ENCODE measurements around the gene TMEM151A.
"Not testable (repeated sequence)": the region's sequence is repeated elsewhere in the genome, so short reads cannot be mapped to it uniquely, and the experiment has no call there.

TMEM151A gene

GRCh38 chr11:66315498-66315885 is 23.8 kb downstream of the TMEM151A start:
- DNase-seq (ENCODE audit: low read depth) = no peak
- no peak overlapping the region for H3K4me3 ChIP-seq (ENCODE audit: low read depth, low read length)
- TF ChIP-seq CTCF (IDR thresholded peaks at IDR 0.05; ENCODE audit: low read depth, low read length, missing control alignments) = no peak

GRCh38 chr11:66315921-66316811 is 24.5 kb downstream of the TMEM151A start:
- no peak overlapping the region for H3K4me3 ChIP-seq (ENCODE audit: low read depth, low read length)
- no peak for TF ChIP-seq CTCF (IDR thresholded peaks at IDR 0.05; ENCODE audit: low read depth, low read length, missing control alignments)
- no peak for DNase-seq (ENCODE audit: low read depth)

DNA sequence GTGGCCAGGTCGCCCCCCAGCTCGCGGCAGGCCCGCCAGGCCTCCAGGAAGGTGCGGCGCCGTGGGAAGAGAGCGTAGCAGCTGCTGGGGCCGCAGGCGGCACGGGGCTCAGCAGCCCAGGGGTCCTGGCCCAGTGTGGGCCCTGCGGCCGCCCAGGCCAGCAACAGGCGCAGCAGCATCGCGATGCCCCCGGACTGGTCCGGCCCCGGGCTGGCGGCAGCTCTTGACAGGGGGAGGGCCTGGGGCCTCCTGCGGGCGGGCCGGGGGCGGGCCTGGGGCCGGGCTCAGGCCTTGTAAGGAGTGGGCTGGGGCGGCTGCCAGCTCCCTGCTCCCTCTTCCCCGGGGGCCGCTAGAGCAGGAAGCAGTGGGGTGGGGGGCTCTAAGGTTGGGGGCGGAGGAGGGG is 25.2 kb downstream of the TMEM151A start, which contains the start of gene CD248:
TSS of gene CD248 (minus strand) at position 196 of the 403 bp plus-strand sequence. CDS start at position 179, 17 bp downstream.
- TF ChIP-seq CTCF (IDR thresholded peaks at IDR 0.05; ENCODE audit: low read depth, low read length, missing control alignments) = no peak
- no peak for DNase-seq (ENCODE audit: low read depth)
- H3K4me3 ChIP-seq (ENCODE audit: low read depth, low read length) = no peak within 1 kb of the TSS

- H3K4me3 ChIP-seq (ENCODE audit: low read depth, low read length) = no peak overlapping the region
- no peak for DNase-seq (ENCODE audit: low read depth)
- no peak for TF ChIP-seq CTCF (IDR thresholded peaks at IDR 0.05; ENCODE audit: low read depth, low read length, missing control alignments)
Observed at GRCh38 chr11:66317322-66317722, 25.6 kb downstream of the TMEM151A start.

DNA sequence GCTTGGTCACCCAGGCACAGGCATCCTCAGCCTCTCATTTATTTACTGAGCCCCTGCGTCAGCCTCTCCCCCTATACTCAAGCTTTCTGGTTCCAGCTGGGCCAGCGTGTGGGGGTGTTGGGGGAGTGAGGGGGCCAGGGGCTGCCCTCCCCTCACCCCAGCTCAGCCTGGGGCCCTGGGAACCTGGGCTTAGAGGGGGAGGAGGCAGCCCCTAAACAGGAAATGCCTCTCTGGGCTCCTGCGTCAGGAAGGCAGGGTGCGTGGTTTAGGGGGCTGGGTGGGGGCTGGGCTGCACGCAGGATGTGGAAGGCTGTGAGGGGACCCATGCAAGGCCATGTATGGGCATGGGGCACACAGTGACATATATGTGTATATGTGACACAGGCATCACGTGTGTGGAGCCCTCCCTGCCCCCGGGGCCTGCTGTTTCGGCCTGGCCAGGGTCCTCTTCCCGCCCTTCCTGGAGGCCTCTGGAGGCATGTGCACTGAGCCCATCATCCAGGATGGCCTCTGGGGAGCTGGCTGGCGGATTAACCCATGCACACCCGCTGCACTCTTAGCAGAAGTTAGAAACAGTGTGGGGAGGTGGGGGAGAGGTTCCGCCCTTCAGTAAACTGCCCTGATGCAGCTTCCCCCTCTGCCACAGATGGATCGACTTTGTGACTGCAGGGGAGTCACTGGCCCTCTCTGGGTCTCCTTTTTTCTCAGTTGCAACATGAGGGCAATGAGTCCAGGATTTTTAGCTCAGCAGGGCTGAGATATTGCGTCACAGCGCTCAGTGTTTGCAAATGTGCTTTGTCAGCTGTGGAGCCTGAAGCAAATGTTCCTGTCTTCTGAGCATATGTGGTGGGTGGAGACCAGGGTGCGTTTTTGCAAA is 26.3 kb downstream of the TMEM151A start:
- DNase-seq (ENCODE audit: low read depth) = no peak
- TF ChIP-seq CTCF (IDR thresholded peaks at IDR 0.05; ENCODE audit: low read depth, low read length, missing control alignments) = no peak
- no peak overlapping the region for H3K4me3 ChIP-seq (ENCODE audit: low read depth, low read length)

GRCh38 chr11:66318600-66318970 is 26.9 kb downstream of the TMEM151A start:
- no peak for DNase-seq (ENCODE audit: low read depth)
- no peak for TF ChIP-seq CTCF (IDR thresholded peaks at IDR 0.05; ENCODE audit: low read depth, low read length, missing control alignments)
- no peak overlapping the region for H3K4me3 ChIP-seq (ENCODE audit: low read depth, low read length)

DNA sequence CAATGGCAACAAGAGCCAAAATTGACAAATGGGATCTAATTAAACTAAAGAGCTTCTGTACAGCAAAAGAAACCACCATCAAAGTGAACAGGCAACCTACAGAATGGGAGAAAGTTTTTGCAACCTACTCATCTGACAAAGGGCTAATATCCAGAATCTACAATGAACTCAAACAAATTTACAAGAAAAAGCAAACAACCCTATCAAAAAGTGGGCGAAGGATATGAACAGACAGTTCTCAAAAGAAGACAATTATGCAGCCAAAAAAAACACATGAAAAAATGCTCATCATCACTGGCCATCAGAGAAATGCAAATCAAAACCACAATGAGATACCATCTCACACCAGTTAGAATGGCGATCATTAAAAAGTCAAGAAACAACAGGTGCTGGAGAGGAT is 28.6 kb downstream of the TMEM151A start:
- H3K4me3 ChIP-seq (ENCODE audit: low read depth, low read length); DNase-seq (ENCODE audit: low read depth): not testable (repeated sequence)

- not testable (repeated sequence) for H3K4me3 ChIP-seq (ENCODE audit: low read depth, low read length); DNase-seq (ENCODE audit: low read depth)
Observed at GRCh38 chr11:66320748-66321147, 29.1 kb downstream of the TMEM151A start.

Data from GM12864 (cell line).